OCI-LY7 (cell line): ENCODE measurements around the gene CTNNA2.

Experiments
- CTCF ChIP-seq: fragments of 200-600 bp; sonication (generic); conservative IDR thresholded peaks from 2 replicates; pipeline ENCODE4 v1.5.1; 2014; ENCODE audit warnings: mild to moderate bottlenecking, antibody characterized with exemption, low read length, moderate library complexity, mixed read lengths
- EZH2phosphoT487 ChIP-seq: fragments of 200-600 bp; sonication (generic); IDR thresholded peaks from 2 replicates; pipeline ENCODE4 v1.6.1; 2018; ENCODE audit warnings: low read depth, borderline replicate concordance, mild to moderate bottlenecking, mixed run types, antibody characterized with exemption, low read length, moderate library complexity, mixed read lengths

- TF ChIP-seq CTCF (no peak), EZH2phosphoT487 (no peak)
Measured at GRCh38 chr2:80266231-80266630, 753.4 kb downstream of the CTNNA2 start.
